Stimulated activated naive CD4-positive, alpha-beta T cell treated with Interleukin-2 at 50 U/mL for 16 hours (primary cell): ENCODE results near the gene DIS3L.
A peak's percentile ranks its signal among the peaks of the same experiment; 100 is the strongest.
"Not testable (repeated sequence)": the region's sequence is repeated elsewhere in the genome, so short reads cannot be mapped to it uniquely, and the experiment has no call there.

Source experiments
- DNase-seq: peaks from one replicate; lab custom pipeline; 2025; lab: John Stamatoyannopoulos, UW

The DIS3L gene

DNA sequence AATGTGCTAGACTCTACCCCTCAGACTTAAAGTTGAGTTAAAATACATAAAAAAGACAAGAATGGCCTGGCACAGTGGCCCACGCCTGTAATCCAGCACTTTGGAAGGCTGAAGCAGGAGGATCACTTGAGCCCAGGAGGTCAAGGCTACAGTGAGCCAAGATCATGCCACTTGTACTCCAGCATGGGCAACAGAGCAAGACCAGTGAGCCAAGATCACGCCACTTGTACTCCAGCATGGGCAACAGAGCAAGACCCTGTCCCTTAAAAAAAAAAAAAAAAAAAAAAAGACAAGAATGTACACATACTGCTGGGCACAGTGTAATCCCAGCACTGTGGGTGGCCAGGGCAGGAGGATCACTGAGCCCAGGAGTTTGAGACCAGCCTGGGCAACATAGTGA lies 17.4 kb downstream of the DIS3L start:
- no peak for DNase-seq

DNA sequence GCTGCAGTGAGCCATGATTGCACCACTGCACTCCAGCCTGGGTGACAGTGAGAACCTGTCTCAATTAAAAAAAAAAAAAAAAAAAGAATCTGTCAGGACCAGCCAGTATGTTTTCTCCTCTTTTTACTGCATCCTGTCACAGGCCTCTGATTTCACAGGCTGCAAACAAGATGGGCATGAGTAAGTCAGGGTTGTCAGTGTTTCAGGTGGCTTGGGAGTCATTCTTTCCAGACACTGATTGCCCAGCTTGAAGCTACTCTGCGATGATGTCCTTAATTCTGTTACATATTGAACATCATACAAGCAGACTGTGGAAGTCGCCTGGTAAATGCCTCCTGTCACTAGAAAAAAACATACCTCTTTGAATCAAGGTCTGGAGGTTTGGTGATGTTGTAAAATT lies 18.8 kb downstream of the DIS3L start:
- no peak for DNase-seq

DNA sequence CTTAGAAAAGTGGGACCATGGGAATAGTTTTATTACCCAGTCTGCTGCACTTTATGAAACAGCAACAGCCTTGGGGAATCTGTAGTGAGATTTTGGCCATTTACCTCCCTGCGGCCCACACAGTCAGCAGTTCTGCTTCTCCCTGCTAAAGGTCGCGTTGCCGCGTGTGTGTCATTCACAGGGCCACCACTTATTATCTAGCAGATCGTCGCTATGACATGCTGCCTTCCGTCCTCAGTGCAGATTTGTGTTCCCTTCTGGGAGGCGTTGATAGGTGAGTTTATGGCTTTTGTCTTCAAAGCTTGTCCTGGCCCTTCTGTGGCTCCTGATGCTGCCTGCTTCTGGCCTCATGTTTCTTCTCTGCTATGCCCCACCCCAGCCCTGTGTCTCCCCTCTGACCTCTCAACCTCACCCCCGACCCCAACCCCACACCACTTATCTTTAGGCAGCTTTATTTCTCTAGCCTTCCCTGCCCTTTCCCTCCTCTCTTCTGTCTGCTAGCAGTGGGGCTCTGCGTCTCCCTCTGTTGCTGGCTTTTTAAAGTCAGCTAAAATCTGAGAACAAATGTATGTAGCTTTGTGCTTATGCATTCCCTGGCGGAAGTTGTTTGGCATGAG lies 30.1 kb downstream of the DIS3L start:
- DNase-seq: no peak

DNA sequence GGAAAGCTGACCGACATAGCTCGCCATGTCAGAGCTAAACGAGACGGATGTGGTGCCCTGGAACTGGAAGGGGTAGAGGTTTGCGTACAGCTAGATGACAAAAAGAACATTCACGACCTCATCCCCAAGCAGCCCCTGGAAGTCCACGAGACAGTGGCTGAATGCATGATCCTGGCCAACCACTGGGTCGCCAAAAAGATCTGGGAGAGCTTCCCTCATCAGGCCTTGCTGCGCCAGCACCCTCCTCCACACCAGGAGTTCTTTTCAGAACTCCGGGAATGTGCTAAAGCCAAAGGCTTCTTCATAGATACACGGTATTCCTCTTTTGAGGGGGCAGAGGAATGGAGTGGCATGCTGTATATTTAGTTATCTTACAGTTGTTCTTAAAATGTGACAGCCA lies 32.7 kb downstream of the DIS3L start:
- DNase-seq: no peak

DNA sequence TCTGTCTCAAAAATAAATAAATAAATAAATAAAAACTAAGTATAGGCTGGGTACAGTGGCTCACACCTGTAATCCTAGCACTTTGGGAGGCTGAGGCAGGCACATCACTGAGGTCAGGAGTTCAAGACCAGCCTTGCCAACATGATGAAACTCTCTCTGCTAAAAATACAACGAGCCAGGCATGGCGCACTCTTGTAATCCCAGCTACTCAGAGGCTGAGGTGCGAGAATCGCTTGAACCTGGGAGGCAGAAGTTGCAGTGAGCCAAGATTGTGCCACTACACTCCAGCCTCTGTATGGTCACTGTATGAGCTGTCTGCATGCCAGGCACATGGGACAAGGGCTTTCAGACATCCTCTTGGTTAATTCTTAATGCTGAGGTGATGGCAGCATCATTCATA lies 34.4 kb downstream of the DIS3L start:
- DNase-seq: no peak

DNA sequence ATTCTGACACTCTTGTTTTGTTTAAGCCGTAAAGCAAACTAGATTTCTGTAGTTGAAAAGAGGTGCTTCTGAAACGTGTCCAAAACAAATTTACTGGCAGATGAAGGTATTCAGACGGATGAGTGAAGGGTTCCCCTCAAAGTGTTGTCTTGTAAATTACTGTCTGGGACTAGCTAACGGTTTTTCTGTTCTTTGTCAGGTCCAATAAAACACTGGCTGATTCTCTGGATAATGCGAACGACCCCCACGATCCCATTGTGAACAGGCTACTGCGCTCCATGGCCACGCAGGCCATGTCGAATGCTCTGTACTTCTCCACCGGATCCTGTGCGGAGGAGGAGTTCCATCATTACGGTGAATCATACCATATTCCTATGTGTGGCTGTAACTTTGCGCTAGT lies 35.4 kb downstream of the DIS3L start:
- DNase-seq: no peak

DNA sequence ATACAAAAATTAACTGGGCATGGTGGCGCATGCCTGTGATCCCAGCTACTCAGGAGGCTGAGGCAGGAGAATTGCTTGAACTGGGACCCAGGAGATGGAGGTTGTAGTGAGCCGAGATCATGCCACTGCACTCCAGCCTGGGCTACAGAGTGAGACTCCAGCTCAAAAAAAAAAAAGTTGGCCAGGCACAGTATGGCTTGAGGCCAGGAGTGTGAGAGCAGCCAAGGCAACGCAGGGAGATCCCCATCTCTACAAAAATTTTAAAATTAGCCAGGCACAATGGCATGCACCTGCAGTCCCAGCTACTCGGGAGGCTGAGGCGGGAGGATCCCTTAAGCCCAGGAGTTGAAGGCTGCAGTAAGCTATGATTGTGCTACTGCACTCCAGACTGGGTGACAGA lies 55.2 kb downstream of the DIS3L start:
- DNase-seq: not testable (repeated sequence)

DNA sequence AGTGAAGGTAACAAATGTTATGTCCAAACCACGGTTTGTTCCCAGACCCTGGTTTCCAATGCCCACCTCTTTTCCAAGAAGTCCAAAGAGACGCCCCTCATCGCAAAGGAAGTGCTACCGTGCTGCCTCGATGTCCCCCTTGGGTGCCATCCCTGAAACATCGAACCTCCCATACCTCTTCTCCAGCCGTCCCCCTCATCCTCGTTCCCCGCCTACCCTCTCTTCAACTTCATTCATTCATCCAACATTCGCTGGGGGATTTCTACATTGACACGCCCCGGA lies 62.6 kb downstream of the DIS3L start:
- peak; percentile 14 for DNase-seq

DNA sequence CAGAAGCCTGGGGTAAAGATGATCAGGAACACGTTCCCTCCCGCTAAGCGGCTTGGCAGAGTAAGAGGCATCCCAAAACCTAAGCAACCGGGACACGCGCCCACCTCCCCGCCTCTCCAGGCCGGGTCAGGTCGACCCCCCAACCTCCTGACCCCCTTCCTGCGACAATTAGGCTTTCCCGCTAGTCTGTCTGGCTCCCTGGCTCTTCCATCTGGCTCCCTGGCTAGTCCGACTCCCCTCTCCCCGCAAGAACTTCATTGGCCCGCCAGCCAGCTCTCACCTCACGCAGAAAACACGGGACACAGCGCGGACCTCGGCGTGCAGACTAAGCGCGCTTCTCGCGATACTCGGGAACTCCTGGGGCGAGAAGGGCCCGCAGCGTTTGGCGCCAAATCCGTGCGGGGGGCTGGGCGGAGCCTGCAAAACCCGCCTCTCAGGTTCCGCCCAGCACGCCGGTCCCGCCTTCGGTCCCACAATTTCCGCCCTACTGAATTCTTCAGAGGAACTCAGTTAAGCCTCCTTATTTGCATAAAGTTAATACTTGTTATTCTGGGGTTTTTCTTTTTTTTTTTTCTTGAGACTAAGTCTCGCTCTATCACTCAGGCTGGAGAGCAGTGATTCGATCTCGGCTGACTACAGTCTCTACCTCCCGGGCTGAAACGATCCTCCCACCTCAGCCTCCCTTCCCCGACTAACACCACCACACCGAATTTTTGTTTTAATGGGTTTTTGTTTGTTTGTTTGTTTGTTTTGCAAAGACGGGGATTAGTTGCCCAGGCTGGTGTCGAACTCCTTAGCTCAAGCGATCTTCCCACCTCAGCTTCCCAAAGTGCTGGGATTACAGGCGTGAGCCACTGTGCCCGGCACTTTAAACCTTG lies 63.2 kb downstream of the DIS3L start, which contains the start of gene TIPIN:
Gene TIPIN (minus strand): TSS at position 327 of the 878 bp plus-strand sequence. CDS start 3,738 bp downstream, outside the sequence.
- DNase-seq: peak; percentile 95

DNA sequence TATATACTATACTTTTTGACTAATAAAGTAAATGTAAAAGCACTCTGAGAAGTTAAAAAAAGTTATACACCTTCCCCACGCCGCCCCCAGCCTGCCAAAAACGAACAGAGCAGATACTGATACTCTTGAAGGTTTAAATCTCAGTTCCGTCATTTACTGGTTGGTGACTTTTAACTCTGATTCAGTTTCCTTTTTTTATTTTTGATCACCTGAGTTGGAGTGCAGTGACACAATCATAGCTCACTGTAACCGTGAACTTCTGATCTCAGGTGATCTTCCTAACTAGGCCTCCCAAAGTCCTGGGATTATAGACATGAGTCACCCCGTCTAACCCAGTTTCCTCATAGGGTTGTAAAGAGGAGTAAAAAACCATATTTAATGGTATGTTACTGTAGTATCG lies 66.4 kb downstream of the DIS3L start:
- DNase-seq: no peak

DNA sequence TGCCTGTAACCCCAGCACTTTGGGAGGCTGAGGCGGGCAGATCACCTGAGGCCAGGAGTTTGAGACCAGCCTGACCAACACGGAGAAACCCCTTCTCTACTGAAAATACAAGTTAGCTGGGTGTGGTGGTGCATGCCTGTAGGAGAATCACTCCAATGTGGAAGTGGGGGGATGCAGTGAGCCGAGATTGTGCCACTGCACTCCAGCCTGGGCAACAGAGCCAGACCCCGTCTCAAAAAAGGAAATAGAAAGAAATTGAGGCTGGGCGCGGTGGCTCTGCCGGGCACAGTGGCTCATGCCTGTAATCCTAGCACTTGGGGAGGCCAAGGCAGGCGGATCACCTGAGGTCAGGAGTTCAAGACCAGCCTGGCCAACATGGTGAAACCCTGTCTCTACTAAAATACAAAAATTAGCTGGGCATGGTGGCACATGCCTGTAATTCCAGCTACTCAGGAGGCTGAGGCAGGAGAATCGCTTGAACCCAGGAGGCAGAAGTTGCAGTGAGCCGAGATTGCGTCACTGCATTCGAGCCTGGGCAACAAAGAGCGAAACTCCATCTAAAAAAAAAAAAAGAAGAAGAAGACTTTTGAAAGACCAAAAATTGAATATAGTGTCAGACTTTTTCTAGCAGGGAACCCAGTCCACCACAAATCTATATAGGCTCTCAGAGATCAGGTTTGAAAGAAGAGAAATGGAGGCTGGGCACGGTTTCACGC lies 68.5 kb downstream of the DIS3L start:
- not testable (repeated sequence) for DNase-seq

DNA sequence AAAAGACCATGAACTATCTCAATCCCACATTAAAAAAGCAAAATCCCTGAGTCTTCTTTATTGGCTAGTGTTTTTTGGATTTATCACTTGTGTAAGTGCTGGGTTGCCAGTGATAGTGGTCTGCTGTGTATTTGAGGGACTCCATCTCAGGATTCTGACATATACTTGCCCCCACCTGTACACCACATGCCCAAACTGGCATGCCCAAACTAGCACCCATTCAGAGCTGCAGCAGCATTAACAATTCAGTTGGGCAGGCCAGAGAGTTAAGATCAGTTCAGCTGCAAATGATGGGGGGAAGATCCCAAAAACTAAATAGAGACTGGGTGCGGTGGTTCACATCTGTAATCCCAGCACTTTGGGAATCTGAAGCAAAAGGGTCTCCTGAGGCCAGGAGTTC lies 69.4 kb downstream of the DIS3L start:
- DNase-seq: no peak

DNA sequence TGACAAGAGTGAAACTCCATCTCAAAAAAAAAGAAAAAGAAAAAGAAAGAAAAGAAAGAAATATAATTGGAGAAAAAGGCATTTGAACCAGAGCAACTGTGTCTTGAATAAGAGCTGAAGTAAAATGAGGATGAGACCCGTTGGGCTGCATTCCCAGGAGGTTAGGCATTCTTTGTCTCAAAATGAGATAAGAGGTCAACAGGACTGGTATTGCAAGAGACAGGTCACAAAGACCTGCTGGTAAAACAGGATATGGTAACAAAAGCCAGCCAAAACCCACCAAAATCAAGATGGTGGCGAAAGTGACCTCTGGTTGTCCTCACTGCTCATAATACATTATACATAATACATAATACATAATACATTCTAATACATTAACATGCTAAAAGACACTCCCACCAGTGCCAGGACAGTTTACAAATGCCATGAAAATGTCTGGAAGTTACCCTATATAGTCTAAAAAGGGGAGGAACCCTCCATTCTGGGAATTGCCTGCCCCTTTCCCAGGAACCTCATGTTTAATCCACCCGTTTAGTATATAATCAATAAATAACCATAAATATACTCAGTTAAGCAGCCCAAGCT lies 71.7 kb downstream of the DIS3L start:
- DNase-seq: no peak

DNA sequence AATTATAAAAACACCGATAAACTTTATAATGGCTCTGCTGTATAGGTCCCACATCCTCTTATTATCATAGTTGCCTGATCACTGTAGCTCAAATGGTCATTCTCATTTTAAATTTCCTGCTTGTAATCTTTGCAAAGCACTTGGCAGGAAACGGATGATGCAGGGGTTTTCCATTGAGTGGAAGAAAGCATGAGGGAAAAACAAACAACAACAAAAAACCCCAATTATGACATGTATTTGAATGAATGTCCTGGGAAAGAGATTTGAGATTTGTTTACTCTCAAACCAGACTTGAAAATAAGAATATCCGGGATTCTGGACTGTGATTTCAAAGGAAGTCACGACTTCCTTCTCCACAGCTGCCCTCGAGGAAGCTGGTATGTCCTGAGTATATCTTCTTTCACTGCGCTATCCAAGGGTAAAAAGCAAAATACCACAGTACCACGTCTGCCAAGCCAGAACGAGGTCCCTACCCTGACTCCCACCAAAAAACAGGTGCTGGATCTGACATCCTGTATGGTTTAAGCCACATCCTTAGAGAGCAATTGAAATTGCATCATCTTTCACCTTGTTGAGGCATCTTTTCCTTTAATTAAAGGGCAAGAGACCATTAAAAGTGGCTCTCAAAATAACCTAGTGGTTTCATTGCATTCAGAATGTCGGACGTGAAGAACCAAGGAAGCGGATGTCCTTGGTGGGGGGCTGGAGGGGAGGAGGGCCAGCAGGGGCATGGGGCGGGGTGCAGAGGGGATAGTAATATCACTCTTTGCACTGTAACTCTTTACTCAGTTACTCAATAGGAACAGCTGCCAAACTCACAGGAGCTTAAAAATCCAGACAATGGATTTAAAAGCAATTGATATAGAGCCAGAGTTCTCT lies 76.6 kb downstream of the DIS3L start:
- no peak for DNase-seq

DNA sequence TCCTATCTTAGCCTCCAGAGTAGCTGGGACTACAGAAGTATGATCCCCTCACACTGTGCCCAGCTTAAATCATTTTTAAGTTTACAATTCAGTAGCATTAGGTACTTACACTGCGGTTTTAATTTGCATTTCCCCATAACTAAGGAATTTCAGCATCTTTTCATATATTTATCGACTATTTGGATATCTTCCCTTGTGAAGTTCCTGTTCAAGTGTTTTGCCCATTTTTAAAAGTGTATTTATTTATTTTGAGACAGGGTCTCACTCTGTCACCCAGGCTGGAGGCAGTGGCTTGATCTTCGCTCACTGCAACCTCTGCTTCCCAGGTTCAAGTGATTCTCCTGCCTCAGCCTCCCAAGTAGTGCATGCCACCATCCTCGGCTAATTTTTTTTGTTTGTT lies 80.8 kb downstream of the DIS3L start:
- DNase-seq: no peak

DNA sequence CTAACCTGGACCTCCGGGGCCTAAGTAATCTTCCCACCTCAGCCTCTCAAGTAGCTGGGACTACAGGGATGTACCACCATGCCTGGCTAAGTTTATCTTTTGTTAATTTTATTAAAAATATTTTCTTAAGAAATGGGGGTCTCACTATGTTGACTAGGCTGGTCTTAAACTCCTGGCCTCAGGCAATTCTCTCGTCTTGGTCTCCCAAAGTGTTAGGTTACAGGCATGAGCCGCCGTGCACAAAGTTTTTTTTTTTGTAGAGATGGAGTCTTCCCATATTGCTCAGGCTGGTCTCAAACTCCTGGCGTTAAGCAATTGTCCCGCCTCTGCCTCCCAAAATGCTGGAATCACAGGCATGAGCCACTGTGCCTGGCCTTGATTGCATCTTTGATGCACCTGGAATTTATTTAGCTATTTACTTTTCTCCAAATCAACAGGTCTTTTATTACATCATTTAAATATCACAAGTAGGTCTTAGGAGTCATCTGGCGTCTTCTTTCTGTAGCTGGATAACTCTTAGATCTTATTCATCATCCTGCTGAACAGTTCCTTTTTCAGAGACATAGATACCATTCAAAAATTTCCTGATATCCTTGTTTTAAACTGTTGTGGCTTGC lies 85.6 kb downstream of the DIS3L start:
- no peak for DNase-seq

DNA sequence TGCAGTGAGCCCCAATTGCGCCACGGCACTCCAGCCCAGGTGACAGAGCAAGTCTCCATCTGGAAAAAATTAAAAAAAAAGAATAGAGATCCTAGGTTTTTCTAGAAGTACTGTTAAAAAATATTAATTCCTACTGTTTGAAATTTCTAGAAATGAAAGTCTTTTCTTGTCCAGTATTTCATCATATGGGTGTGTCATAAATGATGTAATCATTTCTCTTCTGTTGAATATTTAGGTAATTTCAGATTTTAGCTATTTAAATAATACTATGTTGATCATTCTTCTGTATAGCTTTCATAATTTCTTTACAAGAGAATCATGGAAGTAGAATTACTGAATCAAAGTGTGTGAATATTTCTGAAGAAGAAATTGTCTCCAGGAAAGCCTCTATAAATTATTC lies 88.0 kb downstream of the DIS3L start:
- DNase-seq: not testable (repeated sequence)
